Liver (tissue), 9 donors: ENCODE measurements around the gene TNFRSF25. TPM values are rescaled to one million over a fixed set of nuclear protein-coding genes. Genes with fewer than 3 reads are reported as not detected.

Experiments used
- DNase-seq: peaks from one replicate; pipeline ENCODE4 v3.0.0-alpha.2; 2017; ENCODE audit warnings: low spot score
- H3K27ac ChIP-seq, 2 donors: one replicate each; pipeline ENCODE4 v1.7.0; 2013; ENCODE audit warnings: inconsistent platforms in 2 of 2, low read length in 2 of 2, control low read depth in 1 of 2, low read depth in 1 of 2, mild to moderate bottlenecking in 1 of 2
- H3K27me3 ChIP-seq, 4 donors: one replicate each; pipeline versions ENCODE4 v1.6.1 to v1.7.0; 2013; ENCODE audit warnings: low read length in 3 of 4, inconsistent platforms in 1 of 4, mild to moderate bottlenecking in 1 of 4, moderate library complexity in 1 of 4; ENCODE audit not compliant: control insufficient read depth in 4 of 4, insufficient read depth in 4 of 4
- H3K36me3 ChIP-seq, 4 donors: one replicate each; pipeline versions ENCODE4 v1.6.1 to v1.7.0; 2013; ENCODE audit warnings: low read length in 3 of 4, mild to moderate bottlenecking in 3 of 4, low read depth in 1 of 4, moderate library complexity in 1 of 4; ENCODE audit not compliant: control insufficient read depth in 4 of 4, insufficient read depth in 3 of 4
- H3K4me1 ChIP-seq, 4 donors: one replicate each; pipeline versions ENCODE4 v1.6.1 to v1.7.0; 2013; ENCODE audit warnings: low read length in 3 of 4, mild to moderate bottlenecking in 3 of 4, moderate library complexity in 1 of 4; ENCODE audit not compliant: control insufficient read depth in 4 of 4, insufficient read depth in 4 of 4
- H3K4me3 ChIP-seq, 3 donors: one replicate each; pipeline versions ENCODE4 v1.6.1 to v1.7.0; 2013; ENCODE audit warnings: low read length in 3 of 3, control low read depth in 1 of 3, low read depth in 1 of 3, mild to moderate bottlenecking in 1 of 3
- H3K9ac ChIP-seq, 2 donors: one replicate each; pipeline ENCODE4 v1.7.0; 2013; ENCODE audit warnings: low read length in 2 of 2, mild to moderate bottlenecking in 2 of 2, moderate library complexity in 2 of 2, control low read depth in 1 of 2, low read depth in 1 of 2
- H3K9me3 ChIP-seq, 4 donors: one replicate each; pipeline versions ENCODE4 v1.6.1 to v1.7.0; 2013; ENCODE audit warnings: low read length in 3 of 4; ENCODE audit not compliant: control insufficient read depth in 4 of 4
- CTCF ChIP-seq: fragments of 150-350 bp; IDR thresholded peaks from 2 replicates; pipeline ENCODE4 v1.5.1; 2017; ENCODE audit warnings: improper control_type of control experiment, low read depth, low read length; ENCODE audit not compliant: missing input control
- EGR1 ChIP-seq, 2 donors: IDR thresholded peaks; 2 replicates each; pipeline ENCODE4 v1.6.1; 2016 to 2018; ENCODE audit warnings: antibody characterized with exemption in 2 of 2, low read depth in 2 of 2
- FOXA2 ChIP-seq: IDR thresholded peaks from 2 replicates; pipeline ENCODE4 v1.6.1; 2016; ENCODE audit warnings: antibody characterized with exemption
- HNF4G ChIP-seq: IDR thresholded peaks from 2 replicates; pipeline ENCODE4 v1.6.1; 2016; ENCODE audit warnings: antibody characterized with exemption
- NR2F2 ChIP-seq: IDR thresholded peaks from 2 replicates; pipeline ENCODE4 v1.6.1; 2016; ENCODE audit warnings: antibody characterized with exemption
- WGBS: extraction: QIAGEN DNeasy Blood & Tissue Kit; methylation state at CpG from one replicate; pipeline ENCODE4 v1.1.7; 2013; 5-methylcytosine and 5-hydroxymethylcytosine counted together
- polyA plus RNA-seq, 2 donors: library from polyadenylated mRNA; stranded (reverse) in 1 of 2; unstranded in 1 of 2; fragments of 200-250 nt in 1 of 2; fragments of >200 nt in 1 of 2; fragmentation: Nextera tagmentation in 1 of 2; extraction: Ambion mirVana in 1 of 2; gene quantifications; one replicate each; pipeline versions ENCODE4 v1.2.1 to v1.2.3, GENCODE V29; 2013 to 2015
- total RNA-seq, 2 donors: library from RNA; depleted of rRNA; stranded (reverse); fragments of >200 nt; gene quantifications; one replicate each; pipeline ENCODE4 v1.2.3, GENCODE V29; 2014
- TF ChIP-seq, protein P1 (sequence below): IDR thresholded peaks from 2 replicates; pipeline ENCODE4 v1.6.1; 2016; ENCODE audit warnings: antibody characterized with exemption
- donor health status: healthy.
- donor health status: healthy.
- donor health status: healthy.
- donor health status: healthy.
- donor health status: healthy.

TNFRSF25 gene
- total and polyA plus RNA-seq, 4 donors: 0.78 to 2.6 (median 2.0) TPM

- no peak for TF ChIP-seq CTCF
- peak in 1 of 2 donors; percentile 47 for TF ChIP-seq EGR1 (IDR thresholded peaks at IDR 0.05; ENCODE audit: low read depth in 2 of 2)
- TF ChIP-seq FOXA2: no peak
- TF ChIP-seq, protein P1, sequence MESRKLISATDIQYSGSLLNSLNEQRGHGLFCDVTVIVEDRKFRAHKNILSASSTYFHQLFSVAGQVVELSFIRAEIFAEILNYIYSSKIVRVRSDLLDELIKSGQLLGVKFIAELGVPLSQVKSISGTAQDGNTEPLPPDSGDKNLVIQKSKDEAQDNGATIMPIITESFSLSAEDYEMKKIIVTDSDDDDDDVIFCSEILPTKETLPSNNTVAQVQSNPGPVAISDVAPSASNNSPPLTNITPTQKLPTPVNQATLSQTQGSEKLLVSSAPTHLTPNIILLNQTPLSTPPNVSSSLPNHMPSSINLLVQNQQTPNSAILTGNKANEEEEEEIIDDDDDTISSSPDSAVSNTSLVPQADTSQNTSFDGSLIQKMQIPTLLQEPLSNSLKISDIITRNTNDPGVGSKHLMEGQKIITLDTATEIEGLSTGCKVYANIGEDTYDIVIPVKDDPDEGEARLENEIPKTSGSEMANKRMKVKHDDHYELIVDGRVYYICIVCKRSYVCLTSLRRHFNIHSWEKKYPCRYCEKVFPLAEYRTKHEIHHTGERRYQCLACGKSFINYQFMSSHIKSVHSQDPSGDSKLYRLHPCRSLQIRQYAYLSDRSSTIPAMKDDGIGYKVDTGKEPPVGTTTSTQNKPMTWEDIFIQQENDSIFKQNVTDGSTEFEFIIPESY: no peak
These were observed 47.9 kb downstream of the TNFRSF25 start (continued) for GRCh38 chr1:6417961-6418667.

GRCh38 chr1:6416906-6417305, 49.1 kb downstream of the TNFRSF25 start:
- Histone ChIP-seq H3K4me3 (no peak overlapping the region), H3K27me3 (peaks cover 0 to 2% (median under 1%) of the 10 kb centered on the region in 4 donors), H3K9me3 (no peaks in the 10 kb centered on the region), H3K9ac (no peak overlapping the region), H3K4me1 (peaks cover 21 to 28% (median 25%) of the 10 kb centered on the region in 4 donors), H3K36me3 (no peaks in the 10 kb centered on the region), H3K27ac (no peak overlapping the region)
- DNase-seq: no peak
- WGBS: 92% methylated on average over 5 of the region's 5 CpGs
- TF ChIP-seq NR2F2: no peak
- TF ChIP-seq HNF4G: no peak

DNA sequence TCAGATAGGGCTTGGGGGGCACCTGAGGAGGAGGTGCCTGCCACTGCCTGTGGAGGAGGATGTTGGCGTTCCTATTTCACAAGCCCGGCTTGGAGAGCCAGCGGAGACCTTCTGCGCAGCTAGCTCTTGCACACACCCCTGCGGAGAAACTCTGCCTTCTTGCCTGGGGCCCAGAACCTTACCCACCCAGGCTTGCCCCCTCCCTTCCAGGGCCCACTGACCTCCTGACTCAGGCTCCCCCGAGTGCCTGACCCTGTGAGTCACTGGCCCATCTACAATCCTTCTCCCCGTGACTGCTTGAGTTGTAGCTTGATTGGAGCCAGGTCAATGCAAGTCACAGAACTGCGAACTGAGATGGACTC, 49.7 kb downstream of the TNFRSF25 start:
- Histone ChIP-seq H3K4me3 (no peak overlapping the region), H3K36me3 (no peaks in the 10 kb centered on the region), H3K27me3 (peaks cover 0 to 2% (median under 1%) of the 10 kb centered on the region in 4 donors), H3K27ac (no peak overlapping the region), H3K4me1 (peaks cover 21 to 28% (median 25%) of the 10 kb centered on the region in 4 donors), H3K9me3 (no peaks in the 10 kb centered on the region), H3K9ac (no peak overlapping the region)
- 87% methylated on average over 8 of the region's 8 CpGs for WGBS
- TF ChIP-seq CTCF (no peak), HNF4G (no peak), NR2F2 (no peak)
- TF ChIP-seq, protein P1: no peak
- DNase-seq: no peak
